HCT116 (cell line): ENCODE data around the gene NPLOC4.

ENCODE experiments used
- CTCF ChIP-seq, 3 experiments: fragments of 200-600 bp in 1 of 3; sonication (generic) in 1 of 3; IDR thresholded peaks in 2 of 3; conservative IDR thresholded peaks in 1 of 3; 2 replicates each; pipeline ENCODE4 v1.5.1; 2012 to 2017; ENCODE audit warnings: low read depth in 2 of 3, low read length in 2 of 3, antibody characterized with exemption in 1 of 3, borderline replicate concordance in 1 of 3, control low read depth in 1 of 3, mild to moderate bottlenecking in 1 of 3, mixed read lengths in 1 of 3, mixed run types in 1 of 3, moderate library complexity in 1 of 3; ENCODE audit not compliant: insufficient read depth in 1 of 3
- POLR2AphosphoS5 ChIP-seq: IDR thresholded peaks from 2 replicates; pipeline ENCODE4 v1.6.1; 2011; ENCODE audit warnings: mild to moderate bottlenecking, low read depth, low read length, moderate library complexity
- TF ChIP-seq, protein P1 (sequence below): IDR thresholded peaks from 2 replicates; pipeline ENCODE4 v1.6.1; 2011; ENCODE audit warnings: mild to moderate bottlenecking, low read length, moderate library complexity; ENCODE audit not compliant: insufficient replicate concordance; ENCODE audit errors: extremely low read depth

- TF ChIP-seq CTCF (IDR thresholded peaks at IDR 0.05 in 2 of 3, conservative IDR thresholded peaks at IDR 0.05 in 1 of 3; ENCODE audit: borderline replicate concordance in 1 of 3, insufficient read depth in 1 of 3, low read depth in 2 of 3, low read length in 2 of 3) (no peak), POLR2AphosphoS5 (no peak)
- TF ChIP-seq, protein P1, sequence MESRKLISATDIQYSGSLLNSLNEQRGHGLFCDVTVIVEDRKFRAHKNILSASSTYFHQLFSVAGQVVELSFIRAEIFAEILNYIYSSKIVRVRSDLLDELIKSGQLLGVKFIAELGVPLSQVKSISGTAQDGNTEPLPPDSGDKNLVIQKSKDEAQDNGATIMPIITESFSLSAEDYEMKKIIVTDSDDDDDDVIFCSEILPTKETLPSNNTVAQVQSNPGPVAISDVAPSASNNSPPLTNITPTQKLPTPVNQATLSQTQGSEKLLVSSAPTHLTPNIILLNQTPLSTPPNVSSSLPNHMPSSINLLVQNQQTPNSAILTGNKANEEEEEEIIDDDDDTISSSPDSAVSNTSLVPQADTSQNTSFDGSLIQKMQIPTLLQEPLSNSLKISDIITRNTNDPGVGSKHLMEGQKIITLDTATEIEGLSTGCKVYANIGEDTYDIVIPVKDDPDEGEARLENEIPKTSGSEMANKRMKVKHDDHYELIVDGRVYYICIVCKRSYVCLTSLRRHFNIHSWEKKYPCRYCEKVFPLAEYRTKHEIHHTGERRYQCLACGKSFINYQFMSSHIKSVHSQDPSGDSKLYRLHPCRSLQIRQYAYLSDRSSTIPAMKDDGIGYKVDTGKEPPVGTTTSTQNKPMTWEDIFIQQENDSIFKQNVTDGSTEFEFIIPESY: no peak
Observed at GRCh38 chr17:81553616-81554181, 83.2 kb downstream of the NPLOC4 start.
